C4-2B (cell line): ENCODE measurements around the gene C7.

Experiments used
- ZFX ChIP-seq: fragments of 450-650 bp; IDR thresholded peaks from 2 replicates; pipeline ENCODE4 v1.6.1; 2017
- TF ChIP-seq, protein P1 (sequence below): fragments of 450-650 bp; conservative IDR thresholded peaks from 2 replicates; pipeline ENCODE4 v1.5.1; 2017; ENCODE audit warnings: mild to moderate bottlenecking

DNA sequence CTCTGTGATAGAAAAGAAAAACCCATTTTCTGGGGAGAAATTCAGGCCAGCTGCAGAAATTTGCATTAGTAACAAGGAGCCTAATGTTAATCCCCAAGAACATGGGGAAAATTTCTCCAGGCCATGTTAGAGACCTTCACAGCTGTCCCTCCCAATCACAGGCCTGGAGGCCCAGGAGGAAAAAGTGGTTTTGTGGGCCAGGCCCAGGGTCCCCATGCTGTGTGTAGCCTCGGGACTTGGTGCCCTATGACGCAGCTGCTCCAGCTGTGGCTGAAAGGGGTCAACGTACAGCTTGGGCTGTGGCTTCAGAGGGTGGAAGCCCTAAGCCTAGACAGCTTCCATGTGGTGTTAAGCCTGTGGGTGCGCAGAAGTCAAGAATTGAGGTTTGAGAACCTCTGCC is 27.0 kb upstream of the C7 start:
- TF ChIP-seq, protein P1, sequence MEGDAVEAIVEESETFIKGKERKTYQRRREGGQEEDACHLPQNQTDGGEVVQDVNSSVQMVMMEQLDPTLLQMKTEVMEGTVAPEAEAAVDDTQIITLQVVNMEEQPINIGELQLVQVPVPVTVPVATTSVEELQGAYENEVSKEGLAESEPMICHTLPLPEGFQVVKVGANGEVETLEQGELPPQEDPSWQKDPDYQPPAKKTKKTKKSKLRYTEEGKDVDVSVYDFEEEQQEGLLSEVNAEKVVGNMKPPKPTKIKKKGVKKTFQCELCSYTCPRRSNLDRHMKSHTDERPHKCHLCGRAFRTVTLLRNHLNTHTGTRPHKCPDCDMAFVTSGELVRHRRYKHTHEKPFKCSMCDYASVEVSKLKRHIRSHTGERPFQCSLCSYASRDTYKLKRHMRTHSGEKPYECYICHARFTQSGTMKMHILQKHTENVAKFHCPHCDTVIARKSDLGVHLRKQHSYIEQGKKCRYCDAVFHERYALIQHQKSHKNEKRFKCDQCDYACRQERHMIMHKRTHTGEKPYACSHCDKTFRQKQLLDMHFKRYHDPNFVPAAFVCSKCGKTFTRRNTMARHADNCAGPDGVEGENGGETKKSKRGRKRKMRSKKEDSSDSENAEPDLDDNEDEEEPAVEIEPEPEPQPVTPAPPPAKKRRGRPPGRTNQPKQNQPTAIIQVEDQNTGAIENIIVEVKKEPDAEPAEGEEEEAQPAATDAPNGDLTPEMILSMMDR = no peak
- no peak for TF ChIP-seq ZFX
